ENCODE data around the gene ZNF180. TPM values are rescaled to one million over a fixed set of nuclear protein-coding genes. Genes with fewer than 3 reads are reported as not detected.

ZNF180 gene
- total RNA-seq = 10.5 and 11.4 TPM in 2 replicates

DNA sequence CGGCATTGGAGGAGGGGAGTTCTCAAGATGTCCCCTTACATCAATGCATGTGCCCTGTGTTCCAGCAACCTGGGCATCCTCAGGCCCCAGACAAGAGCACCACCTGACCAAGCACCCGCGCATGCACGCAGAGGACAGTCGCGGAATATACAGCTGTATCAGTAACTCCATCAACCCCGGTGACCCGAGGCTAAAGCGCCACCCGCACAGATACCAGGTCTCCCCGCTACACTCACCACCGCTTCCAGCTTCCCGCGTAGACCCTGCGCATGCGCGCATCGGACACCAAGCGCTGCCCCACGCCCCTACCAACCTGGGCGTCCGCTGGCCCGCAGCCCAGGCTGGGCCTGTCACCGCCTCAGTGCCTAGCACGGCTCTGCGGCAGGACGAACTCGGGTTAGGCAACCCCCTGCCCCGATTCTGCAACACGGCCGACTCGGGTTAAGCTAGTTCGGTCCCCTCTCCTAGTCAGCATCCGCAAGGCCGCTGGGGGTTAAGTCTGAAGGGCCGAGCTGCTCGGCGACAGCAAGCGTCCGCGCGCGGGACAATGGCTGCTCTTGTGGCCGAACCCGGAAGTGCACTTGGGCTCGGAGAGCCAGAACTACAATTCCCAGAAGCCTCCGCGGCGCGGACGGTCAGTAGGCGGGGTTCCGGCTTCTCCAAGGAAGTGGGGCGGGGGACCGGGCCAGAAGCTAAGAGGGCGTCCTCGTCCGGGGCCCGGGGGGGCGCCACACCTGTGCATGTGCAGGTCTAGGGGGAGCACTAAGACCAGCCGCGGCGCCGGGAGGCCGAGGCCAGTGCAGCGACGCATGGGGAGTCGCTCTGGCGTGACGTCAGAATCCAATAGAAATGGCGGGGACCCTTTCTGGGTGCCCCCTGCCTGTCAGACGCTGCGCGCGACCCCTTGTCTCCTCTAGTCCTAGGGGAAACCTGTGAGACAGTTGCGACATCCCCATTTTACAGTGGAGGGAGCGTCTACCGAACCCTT is at the start of gene ZNF180:
ZNF180 (minus strand) TSS at position 561 of the 988 bp plus-strand sequence. CDS start 3,188 bp downstream, outside the sequence.

DNA sequence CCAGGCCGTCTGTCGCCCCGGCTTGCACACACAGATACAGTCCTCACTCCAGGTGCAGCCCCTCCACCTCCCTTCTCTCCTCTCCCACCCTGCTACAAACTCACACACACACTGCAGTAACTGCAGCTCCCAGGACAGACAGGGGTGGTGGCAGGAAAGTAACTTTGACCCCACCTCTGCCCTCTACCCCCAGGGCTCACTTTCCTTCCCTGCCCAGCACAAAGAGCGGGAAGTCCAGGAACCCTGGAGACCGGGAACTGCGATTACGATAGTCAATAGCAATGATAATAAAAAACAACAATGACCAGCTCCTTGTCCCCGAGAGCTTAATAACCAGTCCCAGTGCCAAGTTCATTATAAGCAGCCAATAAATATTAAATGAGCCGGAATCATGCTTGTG is 29.2 kb upstream of the ZNF180 start, which contains the start of gene CEACAM20:
CEACAM20 (minus strand) TSS at position 140 of the 400 bp plus-strand sequence. CDS start 166 bp downstream, outside the sequence.

DNA sequence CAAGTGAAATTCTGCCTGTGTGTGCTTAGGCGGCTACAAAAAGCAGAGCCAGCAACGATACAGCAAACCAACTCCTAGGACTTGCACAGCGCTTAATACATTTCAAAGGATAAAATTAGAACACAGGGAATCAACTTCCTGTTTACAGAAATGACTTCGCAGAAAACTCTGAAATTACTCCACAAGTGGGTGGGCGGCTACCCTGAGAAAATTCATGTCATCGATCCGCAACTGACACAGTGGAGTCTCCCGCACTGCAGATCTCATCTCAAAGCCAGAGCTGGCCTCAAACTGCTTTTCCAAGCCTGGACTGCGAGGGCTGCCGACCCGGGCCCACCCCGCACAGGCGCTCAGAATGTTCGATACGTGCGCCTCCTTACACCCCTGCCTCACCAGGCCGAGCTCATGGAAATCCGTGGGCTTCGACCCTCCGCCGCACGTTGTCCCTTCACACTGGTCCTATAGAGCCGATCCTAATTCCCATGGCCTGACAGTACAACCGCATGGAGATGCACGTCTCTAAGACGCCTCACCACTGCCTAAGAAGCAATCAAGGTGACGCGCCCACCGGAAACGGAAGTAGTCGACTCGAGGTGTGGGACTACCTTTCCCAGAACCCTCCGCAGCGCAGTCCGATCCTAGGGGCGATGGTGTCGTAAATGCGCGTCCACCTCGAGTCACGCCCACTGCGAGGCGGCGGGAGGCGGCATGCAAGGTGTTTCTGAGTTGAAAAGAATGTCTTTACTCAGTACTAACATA is 52.2 kb downstream of the ZNF180 start, which contains the start of gene ZNF229:
ZNF229 (minus strand) TSS at position 557 of the 759 bp plus-strand sequence. CDS start 5,625 bp downstream, outside the sequence.

Other genes with a start within 250 kb of the ZNF180 start
- gene ZNF233, start 240.6 kb downstream of the ZNF180 start, total RNA-seq = 0.65 and 0.76 TPM in 2 replicates
- 4.6 and 6.3 TPM in 2 replicates for gene ZNF235, start 195.5 kb downstream of the ZNF180 start, total RNA-seq
- gene ZNF112, start 143.8 kb downstream of the ZNF180 start, total RNA-seq = 6.2 and 8.2 TPM in 2 replicates
- gene ZNF285, start 98.9 kb downstream of the ZNF180 start, total RNA-seq = 2.2 and 2.6 TPM in 2 replicates
- gene ZNF229, start 52.0 kb downstream of the ZNF180 start, total RNA-seq = 6.2 and 15.7 TPM in 2 replicates
- 0.10 and 0.33 TPM in 2 replicates for gene CEACAM20, start 29.2 kb upstream of the ZNF180 start, total RNA-seq
- 0.29 and 0.65 TPM in 2 replicates for gene IGSF23, start 113.0 kb upstream of the ZNF180 start, total RNA-seq
- gene PVR, start 143.4 kb upstream of the ZNF180 start, total RNA-seq = 174 and 243 TPM in 2 replicates
- gene CEACAM19, start 171.0 kb upstream of the ZNF180 start, total RNA-seq = 3.3 and 4.6 TPM in 2 replicates
- gene CEACAM16, start 198.6 kb upstream of the ZNF180 start, total RNA-seq = under 0.01 TPM in 1 of 2 replicates, not detected in the other
- gene BCL3, start 248.2 kb upstream of the ZNF180 start, total RNA-seq = 4.8 and 5.6 TPM in 2 replicates